ENCODE data around the gene MRO.

DNA sequence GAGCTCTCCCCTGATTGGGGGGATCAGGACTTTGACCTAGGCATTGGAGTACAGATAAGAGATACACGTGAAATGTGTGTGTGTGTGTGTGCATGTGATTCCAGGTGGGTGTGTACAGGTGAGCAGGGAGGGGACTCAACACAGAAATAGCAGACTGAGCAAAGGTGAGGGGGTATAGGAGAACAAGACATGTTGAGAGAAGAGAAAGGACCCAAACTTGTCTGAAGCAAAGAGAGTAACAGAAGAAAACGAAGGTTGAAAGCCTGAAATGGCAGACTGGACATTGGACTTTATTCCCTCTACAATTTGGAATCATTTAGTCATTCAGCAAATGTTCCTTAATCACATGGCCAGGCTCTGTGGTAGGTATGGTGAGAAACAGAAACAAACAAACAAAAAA is 23.3 kb downstream of the MRO start:
- TF ChIP-seq, protein P1, sequence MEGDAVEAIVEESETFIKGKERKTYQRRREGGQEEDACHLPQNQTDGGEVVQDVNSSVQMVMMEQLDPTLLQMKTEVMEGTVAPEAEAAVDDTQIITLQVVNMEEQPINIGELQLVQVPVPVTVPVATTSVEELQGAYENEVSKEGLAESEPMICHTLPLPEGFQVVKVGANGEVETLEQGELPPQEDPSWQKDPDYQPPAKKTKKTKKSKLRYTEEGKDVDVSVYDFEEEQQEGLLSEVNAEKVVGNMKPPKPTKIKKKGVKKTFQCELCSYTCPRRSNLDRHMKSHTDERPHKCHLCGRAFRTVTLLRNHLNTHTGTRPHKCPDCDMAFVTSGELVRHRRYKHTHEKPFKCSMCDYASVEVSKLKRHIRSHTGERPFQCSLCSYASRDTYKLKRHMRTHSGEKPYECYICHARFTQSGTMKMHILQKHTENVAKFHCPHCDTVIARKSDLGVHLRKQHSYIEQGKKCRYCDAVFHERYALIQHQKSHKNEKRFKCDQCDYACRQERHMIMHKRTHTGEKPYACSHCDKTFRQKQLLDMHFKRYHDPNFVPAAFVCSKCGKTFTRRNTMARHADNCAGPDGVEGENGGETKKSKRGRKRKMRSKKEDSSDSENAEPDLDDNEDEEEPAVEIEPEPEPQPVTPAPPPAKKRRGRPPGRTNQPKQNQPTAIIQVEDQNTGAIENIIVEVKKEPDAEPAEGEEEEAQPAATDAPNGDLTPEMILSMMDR (IDR thresholded peaks at IDR 0.05): no peak
- TF ChIP-seq POLR2A (IDR thresholded peaks at IDR 0.05): no peak
